Kasumi-1 (cell line): Measurements from ENCODE around the gene NDC80.
"Not testable (repeated sequence)": the region's sequence is repeated elsewhere in the genome, so short reads cannot be mapped to it uniquely, and the experiment has no call there.

Experiments used
- DNase-seq, 2 experiments: peaks; one replicate each; lab custom pipeline; 2025; lab: John Stamatoyannopoulos, UW

The NDC80 gene

DNA sequence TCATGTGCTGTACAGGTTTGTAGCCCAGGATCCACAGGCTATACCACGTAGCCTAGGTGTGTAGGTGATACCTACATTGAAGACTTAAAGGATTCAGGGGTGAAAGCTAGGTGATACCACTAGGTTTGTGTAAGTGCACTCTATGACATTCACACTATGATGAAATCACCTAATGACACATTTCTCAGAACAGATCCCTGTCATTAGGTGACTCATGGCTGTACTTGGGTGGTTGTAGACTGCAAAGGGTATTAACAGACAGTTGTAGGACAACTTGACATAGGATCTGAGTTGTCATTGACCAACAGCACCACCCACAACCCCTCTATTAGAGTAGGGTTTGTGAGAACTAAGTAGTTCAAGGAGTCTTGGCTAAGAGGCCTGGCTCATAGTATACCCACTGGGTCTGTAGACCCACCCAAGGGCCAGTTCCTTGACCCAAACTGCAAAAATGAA, 56.5 kb downstream of the NDC80 start:
- DNase-seq = no peak

DNA sequence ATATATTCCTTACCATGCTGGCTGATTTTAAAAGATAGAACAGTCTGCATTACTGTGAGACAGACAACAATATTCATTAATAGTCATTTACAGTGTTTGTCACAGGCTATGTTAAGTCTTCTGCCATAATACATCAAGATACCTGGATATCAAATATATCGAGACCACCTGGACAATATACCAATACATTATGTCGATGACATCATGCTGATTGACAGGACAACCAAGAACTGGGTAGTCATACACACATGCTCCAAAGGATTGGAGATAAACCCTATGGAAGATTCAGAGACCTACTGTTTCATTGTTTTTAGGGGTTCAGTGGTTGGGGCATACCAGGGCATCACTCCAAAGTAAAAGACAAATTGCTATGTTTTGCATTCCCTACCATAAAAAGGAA, 57.6 kb downstream of the NDC80 start:
- no peak for DNase-seq

DNA sequence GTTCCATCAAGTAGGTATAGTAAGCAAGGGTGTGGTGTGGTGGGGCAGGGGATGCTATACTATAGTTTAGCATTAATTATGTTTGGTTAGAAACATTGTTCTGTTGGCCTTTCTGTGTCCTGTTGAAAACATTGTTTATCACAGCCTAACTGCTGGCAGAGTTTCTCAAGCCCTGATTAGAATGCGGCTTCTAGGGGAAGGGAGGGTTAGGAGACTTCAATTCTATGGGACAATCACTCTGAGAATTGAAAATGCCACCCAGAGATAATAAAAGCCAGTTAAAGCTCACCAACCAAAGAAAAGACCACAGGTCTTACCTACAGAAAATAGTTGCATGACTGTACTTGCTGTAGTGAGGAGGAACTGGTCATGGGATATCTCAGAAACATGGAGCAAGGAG, 64.2 kb downstream of the NDC80 start:
- no peak for DNase-seq

DNA sequence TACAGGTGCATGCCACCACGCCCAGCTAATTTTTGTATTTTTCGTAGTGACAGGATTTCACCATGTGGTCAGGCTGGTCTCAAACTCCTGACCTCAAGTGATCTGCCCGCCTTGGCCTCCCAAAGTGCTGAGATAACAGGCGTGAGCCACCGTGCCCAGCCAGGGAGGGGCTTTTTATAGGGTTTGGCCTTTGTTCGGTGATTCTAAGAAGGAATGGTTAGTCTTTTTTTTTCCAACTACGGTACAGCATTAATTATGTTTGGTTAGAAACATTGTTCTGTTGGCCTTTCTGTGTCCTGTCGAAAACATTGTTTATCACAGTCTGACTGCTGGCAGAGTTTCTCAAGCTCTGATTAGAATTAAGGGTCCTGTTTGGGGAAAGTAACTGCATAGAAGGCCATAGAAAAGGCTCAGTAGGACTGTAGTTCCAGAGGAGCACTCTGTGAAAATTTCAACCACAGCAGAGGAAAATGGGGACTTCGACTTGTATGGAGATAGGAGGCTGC, 64.8 kb downstream of the NDC80 start:
- no peak for DNase-seq

DNA sequence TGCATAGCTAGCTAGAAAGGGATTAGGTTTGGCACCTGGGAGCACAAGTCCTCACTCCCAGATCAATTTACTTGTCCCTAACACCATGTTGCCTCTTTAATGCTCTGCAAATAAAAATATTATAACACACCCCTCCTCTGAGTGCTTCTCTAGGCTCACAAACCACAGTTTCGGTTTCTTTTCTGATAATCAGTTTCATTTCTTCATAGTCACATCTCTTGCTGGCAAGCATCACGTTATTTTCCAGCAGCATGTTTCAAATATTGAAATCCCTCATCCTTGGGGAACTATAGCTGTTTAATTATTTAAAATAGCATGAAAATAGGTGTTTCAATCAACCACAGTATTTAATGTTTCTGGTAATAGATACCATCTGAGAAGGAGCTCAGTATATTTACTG, 70.3 kb downstream of the NDC80 start:
- no peak for DNase-seq

DNA sequence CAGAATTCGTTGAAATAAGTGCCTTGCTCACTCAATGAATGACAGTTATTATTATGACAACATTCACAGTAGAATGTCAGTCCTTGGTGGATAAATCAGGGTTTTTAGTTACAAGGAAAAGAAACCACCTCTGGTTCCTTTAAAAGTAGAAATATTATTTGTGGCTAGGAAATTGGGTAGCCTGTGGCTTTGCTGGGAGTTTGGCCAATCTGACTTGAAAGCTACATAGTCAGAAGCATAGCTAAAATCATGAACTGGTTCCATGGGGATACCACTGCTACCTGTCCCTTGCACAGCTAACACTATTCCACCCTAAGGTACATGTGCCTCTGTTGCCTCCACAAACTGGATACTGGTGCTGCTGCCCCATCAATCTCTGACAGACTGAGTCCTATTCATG, 71.4 kb downstream of the NDC80 start:
- no peak for DNase-seq

DNA sequence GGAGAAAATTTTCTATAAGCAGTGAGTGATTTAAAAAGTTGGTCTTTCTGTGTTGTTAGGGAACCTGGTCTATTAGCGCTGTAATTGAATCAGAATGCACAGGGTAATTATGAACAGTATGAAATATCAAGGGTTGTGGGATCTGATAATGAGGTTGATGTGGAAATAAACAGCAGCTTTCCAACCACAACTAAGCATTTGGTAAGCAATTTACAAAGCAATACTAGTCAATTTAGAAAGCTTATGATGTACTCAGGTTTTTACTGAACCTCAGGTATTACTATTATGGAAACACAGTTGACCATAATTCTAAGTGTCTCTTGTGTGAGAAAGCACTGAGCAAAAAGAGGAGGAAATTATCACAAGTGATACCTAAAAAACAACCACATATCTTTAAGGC, 73.2 kb downstream of the NDC80 start:
- DNase-seq = no peak

DNA sequence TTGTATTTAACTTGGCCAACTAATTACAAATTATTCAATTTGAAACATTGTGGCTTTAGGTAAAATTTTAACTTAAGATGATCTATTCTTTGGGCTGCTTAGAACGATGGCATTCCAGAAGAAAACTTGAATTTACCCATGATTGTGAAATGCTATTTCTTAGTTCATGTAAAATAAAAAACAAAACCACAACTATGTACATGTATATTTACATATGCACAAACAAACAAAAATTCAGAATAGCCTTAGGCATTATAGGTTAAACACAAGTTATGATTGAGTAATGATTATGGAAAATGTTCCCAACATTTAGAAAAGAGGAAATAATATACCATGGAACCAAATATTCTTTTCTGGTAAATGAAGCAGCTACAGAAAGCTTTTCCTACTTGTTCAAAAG, 80.6 kb downstream of the NDC80 start:
- no peak for DNase-seq

DNA sequence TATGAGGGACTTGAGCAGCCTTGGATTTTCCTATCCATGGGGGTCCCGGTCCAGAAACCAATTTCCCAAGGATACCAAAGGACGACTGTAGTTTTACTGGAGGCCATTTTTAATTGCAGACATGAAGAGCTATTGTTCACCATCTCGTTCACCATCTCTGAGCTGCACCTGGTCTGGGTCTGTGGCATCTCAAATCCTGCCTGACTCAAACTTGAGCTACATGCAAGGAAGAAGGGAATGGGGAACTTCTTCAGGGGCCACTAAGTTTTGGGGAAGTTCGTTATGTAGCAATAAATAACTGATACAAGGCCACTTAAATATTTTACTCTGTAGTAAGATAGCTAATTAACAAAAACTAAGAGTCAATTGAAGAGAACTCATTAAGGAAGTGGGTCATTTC, 82.1 kb downstream of the NDC80 start:
- peak; percentile 32 to 67 for DNase-seq

DNA sequence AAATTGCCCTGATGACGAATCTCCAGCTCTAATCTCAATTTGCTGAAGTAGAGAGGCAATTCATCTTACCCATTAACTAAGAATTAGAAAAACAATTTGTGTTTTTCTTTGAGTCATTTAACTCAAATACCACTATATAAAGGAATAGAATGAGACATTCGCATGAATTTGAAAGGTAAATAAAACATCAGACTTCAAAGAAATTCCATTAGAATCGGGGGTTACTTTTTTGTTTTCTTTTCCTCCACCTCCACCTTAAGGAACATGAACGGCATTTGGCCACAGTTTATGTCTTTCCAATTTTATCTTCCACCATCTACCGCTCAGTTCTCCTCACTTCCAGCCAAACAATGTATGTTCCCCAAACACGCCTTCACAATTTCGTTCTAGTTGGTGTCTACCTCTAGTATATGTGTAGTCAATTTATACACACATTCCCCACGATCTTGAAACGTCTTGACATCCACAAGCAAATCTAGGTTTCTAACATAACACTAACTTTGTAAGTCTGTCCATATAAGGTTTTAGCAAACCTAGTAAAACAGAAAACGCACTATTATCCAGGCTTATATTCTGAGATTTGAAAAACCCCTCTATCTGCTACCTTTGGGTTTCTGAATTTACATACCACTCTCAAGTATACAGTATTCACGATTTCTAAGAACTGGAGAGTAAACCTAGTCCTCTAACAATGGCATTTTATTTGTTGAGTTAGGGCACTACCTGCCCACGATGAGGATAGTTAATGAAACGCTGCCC, 83.0 kb downstream of the NDC80 start:
- peak in 1 of 2 experiments; percentile 37 for DNase-seq

DNA sequence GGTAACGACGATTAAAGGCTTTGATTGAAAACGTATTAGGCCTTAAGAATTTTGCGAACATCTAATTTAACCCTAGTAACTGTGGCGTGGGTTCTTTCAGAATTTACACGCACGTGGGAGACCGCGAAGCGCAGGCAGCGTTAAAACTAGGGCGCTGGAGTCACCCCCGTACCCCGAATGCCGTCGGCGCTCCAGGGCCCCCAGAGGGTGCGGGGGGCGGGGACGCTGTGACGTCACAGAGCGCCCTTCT, 83.5 kb downstream of the NDC80 start:
- no peak for DNase-seq

DNA sequence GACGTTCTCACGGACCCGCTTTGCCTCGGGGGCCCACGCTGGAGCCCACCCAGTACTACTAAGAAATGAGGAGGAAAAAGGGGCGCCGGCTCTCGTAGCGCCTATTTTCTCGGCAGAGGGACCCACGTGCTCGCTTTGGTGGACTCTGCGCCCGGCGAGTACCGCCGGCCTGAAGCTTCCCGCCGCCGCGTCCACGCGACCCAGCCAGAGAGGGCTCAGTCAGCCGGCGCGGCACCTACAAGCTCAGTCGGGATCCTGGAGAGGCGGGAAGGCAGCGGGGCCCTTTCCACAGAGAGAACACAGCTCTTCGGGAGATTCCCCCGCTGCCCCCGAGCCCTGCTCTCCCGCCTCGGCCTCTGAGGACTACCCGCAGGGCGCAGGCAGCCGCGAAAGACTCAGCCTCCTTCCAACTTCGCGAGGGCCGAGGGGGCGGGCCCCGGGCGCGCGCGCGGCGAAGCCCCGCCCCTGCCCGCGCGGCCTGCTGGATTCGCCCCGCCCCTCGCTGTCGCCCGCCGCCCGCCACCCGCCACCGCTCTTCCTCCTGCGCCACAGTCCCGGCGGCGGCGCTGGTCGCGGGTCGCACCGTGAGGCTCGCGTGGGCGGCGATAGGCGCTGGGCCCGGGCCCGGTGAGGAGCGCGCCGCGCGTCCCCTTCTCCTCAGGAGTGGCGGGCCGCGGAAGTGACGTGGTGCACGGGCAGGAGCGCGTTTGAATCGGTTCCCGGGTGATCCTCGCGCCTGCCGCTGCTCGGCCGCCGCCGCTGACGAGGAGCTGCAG, 84.0 kb downstream of the NDC80 start, which contains the start of gene SMCHD1:
Gene SMCHD1 (plus strand): TSS at position 549 of the 776 bp plus-strand sequence. CDS start 350 bp downstream, outside the sequence.
- DNase-seq = peak; percentile 74 to 78

DNA sequence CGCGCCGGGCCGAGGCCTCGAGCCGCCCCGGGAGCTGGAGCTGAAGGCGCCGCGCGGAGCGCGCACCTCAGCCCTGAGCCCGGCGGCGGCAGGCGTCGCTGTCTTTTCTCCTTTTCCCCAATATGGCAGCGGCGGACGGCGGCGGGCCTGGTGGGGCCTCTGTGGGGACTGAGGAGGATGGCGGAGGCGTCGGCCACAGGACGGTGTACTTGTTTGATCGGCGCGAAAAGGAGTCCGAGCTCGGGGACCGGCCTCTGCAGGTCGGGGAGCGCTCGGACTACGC, 84.5 kb downstream of the NDC80 start:
- DNase-seq = no peak

DNA sequence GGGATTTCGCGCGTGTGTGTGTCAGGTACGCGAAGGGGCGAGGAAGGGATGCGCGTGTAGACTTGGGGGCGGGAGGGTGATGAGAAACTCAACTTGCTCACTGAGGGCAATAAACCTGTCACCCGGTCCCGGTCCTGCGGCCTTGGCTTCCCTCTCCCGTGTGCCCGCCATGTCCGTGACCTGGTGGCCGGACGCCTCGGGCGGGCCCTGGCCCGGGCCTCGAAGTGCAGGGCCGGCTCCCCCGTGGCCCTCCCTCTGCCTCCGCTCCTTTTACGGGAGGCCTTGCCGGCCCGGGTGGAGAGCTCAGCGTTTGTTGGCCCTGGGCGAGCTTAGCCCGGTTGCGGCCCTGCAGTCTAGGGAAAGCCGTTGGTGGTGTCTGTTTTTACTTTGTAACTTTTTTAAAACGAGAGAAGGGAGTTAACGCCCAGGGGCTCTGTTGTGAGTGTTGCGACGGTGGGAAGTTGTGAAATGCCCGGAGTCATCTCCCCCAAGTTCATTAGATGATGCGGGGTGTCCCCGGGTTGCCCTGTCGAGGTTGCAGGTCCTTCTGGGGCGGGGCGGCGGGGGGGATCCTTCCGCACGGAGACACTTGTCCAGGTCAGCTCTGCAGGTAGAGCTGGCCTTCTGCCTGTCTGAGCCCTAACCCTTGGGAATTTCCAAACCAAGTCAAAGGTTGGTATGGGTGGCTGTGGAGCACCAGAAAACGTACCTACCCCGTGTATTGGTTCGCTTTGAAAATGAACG, 85.1 kb downstream of the NDC80 start:
- peak; percentile 28 to 37 for DNase-seq

DNA sequence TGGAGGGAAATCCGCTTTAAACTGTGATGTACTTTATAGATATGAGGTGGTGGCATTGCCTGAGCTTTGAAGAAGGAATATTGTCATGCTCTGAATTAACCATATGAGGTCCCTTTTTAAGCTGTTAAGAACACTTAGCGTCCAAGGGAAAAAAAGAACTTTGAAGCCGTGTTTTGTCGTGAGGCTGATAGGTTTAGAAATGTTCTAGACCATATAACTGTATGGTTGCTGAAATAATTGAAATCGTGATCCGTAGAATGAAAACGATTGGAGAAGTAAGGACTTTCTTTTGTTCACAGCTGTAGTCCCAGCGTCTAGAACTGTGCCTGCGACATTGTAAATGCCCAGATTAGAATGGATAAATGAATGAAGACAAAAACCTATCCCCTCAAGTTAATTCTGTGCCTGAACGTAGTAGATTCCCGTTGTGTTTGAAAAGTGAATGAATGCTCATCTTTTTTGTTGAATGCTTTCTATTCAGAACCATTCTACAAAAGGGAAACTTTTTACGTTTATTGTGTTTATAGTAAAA, 85.7 kb downstream of the NDC80 start:
- peak; percentile 34 to 48 for DNase-seq

DNA sequence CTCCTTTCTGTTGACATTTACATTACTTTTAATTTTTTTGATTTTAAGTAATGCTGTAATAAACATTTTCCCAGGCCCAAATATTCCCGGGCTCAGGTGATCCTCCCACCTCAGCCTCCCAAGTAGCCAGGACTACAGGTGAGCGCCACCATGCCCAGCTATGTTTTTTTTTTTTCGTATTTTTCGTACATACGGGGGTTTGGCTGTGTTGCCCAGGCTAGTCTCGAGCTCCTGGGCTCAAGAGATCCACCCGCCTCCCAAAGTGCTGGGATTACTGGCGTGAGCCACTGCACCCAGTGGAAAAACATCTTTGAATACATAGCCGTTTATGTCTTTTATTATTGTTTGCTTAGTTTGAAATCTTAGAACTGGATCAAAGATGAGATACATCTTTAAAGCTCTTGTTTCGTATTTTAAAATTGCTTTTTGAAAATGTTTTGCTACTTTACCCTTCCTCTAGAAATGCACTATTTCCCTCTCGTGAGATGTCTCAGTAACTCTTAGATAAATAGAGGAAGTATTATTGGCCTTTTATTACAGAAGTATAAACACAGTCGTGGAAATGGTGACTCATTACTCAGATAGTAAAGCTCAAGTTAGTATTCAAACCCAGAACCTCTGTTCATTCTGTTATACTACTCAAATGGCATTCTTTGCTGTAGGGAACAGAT, 86.6 kb downstream of the NDC80 start:
- peak; percentile 92 to 95 for DNase-seq

DNA sequence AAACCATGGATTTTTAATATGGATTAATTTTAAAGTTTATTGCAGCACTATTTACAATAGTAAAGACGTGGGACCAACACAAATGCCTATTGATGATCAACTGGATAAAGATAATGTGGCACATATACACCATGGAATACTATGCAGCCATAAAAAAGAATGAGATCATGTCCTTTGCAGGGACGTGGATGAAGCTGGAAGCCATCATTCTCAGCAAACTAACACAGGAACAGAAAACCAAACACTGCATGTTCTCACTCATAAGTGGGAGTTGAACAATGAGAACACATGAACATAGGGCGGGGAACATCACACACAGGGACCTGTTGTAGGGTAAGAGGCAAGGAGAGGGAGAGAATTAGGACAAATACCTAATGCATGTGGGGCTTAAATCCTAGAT, 89.5 kb downstream of the NDC80 start:
- not testable (repeated sequence) for DNase-seq

DNA sequence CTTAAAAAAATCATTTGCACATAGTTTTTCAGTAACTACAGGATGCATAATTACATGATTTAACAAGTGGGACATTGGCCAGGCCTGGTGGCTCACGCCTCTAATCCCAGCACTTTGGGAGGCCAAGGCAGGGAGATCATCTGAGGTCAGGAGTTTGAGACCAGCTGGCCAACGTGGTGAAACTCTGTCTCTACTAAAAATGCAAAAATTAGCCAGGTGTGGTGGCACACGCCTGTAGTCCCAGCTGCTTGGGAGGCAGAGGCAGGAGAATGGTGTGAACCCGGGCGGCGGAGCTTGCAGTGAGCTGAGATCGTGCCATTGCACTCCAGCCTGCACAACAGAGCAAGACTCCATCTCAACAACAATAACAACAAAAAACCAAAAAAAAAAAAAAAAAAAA, 90.9 kb downstream of the NDC80 start:
- not testable (repeated sequence) for DNase-seq

DNA sequence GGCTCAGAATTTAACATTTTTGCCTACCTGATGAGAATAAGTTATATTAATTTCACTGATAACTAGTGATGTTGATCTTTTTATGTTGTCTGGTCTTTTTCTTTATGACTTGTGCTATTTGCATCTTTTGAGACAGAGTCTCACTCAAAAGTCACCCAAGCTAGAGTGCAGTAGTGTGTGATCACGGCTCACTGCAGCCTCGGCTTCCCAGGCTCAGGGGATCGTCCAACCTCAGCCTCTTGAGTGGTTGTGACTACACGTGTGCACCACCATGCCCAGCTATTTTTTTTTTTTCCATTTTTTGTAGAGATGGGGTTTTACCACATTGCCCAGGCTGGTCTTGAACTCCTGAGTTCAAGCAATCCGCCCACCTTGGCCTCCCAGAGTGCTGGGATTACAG, 91.6 kb downstream of the NDC80 start:
- no peak for DNase-seq
